SW480 (cell line): ENCODE results near the gene SFPQ.
"Not testable (repeated sequence)": the region's sequence is repeated elsewhere in the genome, so short reads cannot be mapped to it uniquely, and the experiment has no call there.

Experiments used
- DNase-seq: peaks from one replicate; pipeline ENCODE4 v3.0.0-alpha.2; 2016; ENCODE audit warnings: low spot score

The SFPQ gene

GRCh38 chr1:35192853-35193664 lies at the start of gene SFPQ:
SFPQ (minus strand) TSS chr1:35193145; CDS start chr1:35193049, 96 bp downstream.
- peak; percentile 99 for DNase-seq

- DNase-seq: not testable (repeated sequence)
Measured at GRCh38 chr1:35236772-35237171, 43.8 kb upstream of the SFPQ start.

GRCh38 chr1:35231287-35231686 lies 38.3 kb upstream of the SFPQ start:
- no peak for DNase-seq

GRCh38 chr1:35229587-35230360 lies 36.8 kb upstream of the SFPQ start:
- no peak for DNase-seq

GRCh38 chr1:35226546-35226945 lies 33.6 kb upstream of the SFPQ start:
- no peak for DNase-seq

- DNase-seq: no peak
Measured at GRCh38 chr1:35223084-35223630, 30.2 kb upstream of the SFPQ start.

GRCh38 chr1:35222322-35223083 lies 29.6 kb upstream of the SFPQ start:
- no peak for DNase-seq

- peak; percentile 26 for DNase-seq
Measured at GRCh38 chr1:35220976-35221375, 28.0 kb upstream of the SFPQ start.

GRCh38 chr1:35215346-35215745 lies 22.4 kb upstream of the SFPQ start:
- DNase-seq: no peak

GRCh38 chr1:35211120-35211414 lies 18.1 kb upstream of the SFPQ start:
- no peak for DNase-seq

GRCh38 chr1:35210321-35211119 lies 17.6 kb upstream of the SFPQ start:
- DNase-seq: no peak

- no peak for DNase-seq
Measured at GRCh38 chr1:35203295-35203694, 10.3 kb upstream of the SFPQ start.

GRCh38 chr1:35202048-35202719 lies 9.2 kb upstream of the SFPQ start:
- DNase-seq: peak; percentile 81

GRCh38 chr1:35201631-35202030 lies 8.7 kb upstream of the SFPQ start:
- DNase-seq: no peak

- peak; percentile 61 for DNase-seq
Measured at GRCh38 chr1:35192056-35192852, 691 bp downstream of the SFPQ start.

GRCh38 chr1:35191429-35192055 lies 1.4 kb downstream of the SFPQ start:
- no peak for DNase-seq

GRCh38 chr1:35190784-35191183 lies 2.2 kb downstream of the SFPQ start:
- DNase-seq: no peak

- DNase-seq: no peak
Measured at GRCh38 chr1:35188578-35189392, 4.2 kb downstream of the SFPQ start.

GRCh38 chr1:35187816-35188342 lies 5.1 kb downstream of the SFPQ start:
- no peak for DNase-seq
